Measurements from ENCODE around the gene MRPL49. TPM values are rescaled to one million over a fixed set of nuclear protein-coding genes. Genes with fewer than 3 reads are reported as not detected.
A peak's percentile ranks its signal among the peaks of the same experiment; 100 is the strongest.

MRPL49 gene
- total and polyA plus RNA-seq, 2 of the 13 experiments (the other 11 are each of a cell fraction or from before 2014, with no cell fraction given): 39.2 to 53.3 TPM

- TF ChIP-seq ZNF407 (CRISPR knock-in tag; IDR thresholded peaks at IDR 0.05; ENCODE audit: not compliant biosample characterization) (no peak), NFE2 (CRISPR knock-in tag; IDR thresholded peaks at IDR 0.05) (no peak), NFRKB (IDR thresholded peaks at IDR 0.05) (no peak), ZGPAT (CRISPR knock-in tag; IDR thresholded peaks at IDR 0.05) (peak; percentile 63; the same call in 1 of the 2 replicates), KLF13 (CRISPR knock-in tag; IDR thresholded peaks at IDR 0.05) (no peak), PAX8 (CRISPR knock-in tag; IDR thresholded peaks at IDR 0.05; ENCODE audit: borderline replicate concordance) (no peak), HNRNPLL (IDR thresholded peaks at IDR 0.05; ENCODE audit: low read depth, low read length, poor library complexity, severe bottlenecking) (peak; percentile 96), MBD4 (IDR thresholded peaks at IDR 0.05; ENCODE audit: borderline replicate concordance, low read length) (no peak), ZNF234 (CRISPR knock-in tag; conservative IDR thresholded peaks at IDR 0.05) (no peak), ZNF784 (CRISPR knock-in tag; IDR thresholded peaks at IDR 0.05; ENCODE audit: borderline replicate concordance) (peak; percentile 69), SIN3B (IDR thresholded peaks at IDR 0.05; ENCODE audit: low read length) (peak; percentile 81), ZNF280B (CRISPR knock-in tag; IDR thresholded peaks at IDR 0.05; ENCODE audit: borderline replicate concordance) (peak; percentile 59; the same call in 1 of the 2 replicates), KDM2A (CRISPR knock-in tag; IDR thresholded peaks at IDR 0.05; ENCODE audit: borderline replicate concordance, low read depth) (peak; percentile 73), ZNF414 (CRISPR knock-in tag; IDR thresholded peaks at IDR 0.05) (no peak), KLF11 (CRISPR knock-in tag; IDR thresholded peaks at IDR 0.05) (0 out of 2 replicates have a peak, but pooled peaks have one; percentile 41)
Measured at GRCh38 chr11:65121865-65122696, at the start of gene MRPL49, which contains the start of gene FAU (continued).

All from HepG2 (cell line).